Astrocyte (in vitro differentiated cells and primary cell): ENCODE data around the gene IMMP2L.

Experiments used
- CTCF ChIP-seq: IDR thresholded peaks from 2 replicates; pipeline ENCODE4 v1.5.1; 2011; ENCODE audit warnings: low read depth, mild to moderate bottlenecking, inconsistent platforms, low read length, moderate library complexity; ENCODE audit not compliant: insufficient read depth
- EZH2 ChIP-seq: IDR thresholded peaks from 2 replicates; pipeline ENCODE4 v1.6.1; 2012; ENCODE audit warnings: mild to moderate bottlenecking, low read length, inconsistent platforms; ENCODE audit not compliant: insufficient read depth

- TF ChIP-seq CTCF (no peak), EZH2 (no peak)
These were observed 478.9 kb downstream of the IMMP2L start for GRCh38 chr7:111083413-111083812.
